GM12892 (cell line): ENCODE data around the gene VANGL1.

ENCODE experiments used
- POLR2A ChIP-seq: IDR thresholded peaks from 2 replicates; pipeline ENCODE4 v1.6.1; 2011; ENCODE audit warnings: low read depth, low read length, control low read depth
- POLR2AphosphoS5 ChIP-seq: IDR thresholded peaks from 2 replicates; pipeline ENCODE4 v1.6.1; 2011; ENCODE audit warnings: low read depth, low read length, control low read depth
- TAF1 ChIP-seq: IDR thresholded peaks from 2 replicates; pipeline ENCODE4 v1.6.1; 2011; ENCODE audit warnings: low read depth, mild to moderate bottlenecking, control low read depth, low read length, borderline replicate concordance

- TF ChIP-seq POLR2A = no peak
- TF ChIP-seq POLR2AphosphoS5 = no peak
- TF ChIP-seq TAF1 = no peak
Measured at GRCh38 chr1:115596080-115596780, 45.5 kb upstream of the VANGL1 start.
